Activated CD4-positive, alpha-beta T cell treated with anti-CD3 and anti-CD28 coated beads for 48 hours (primary cell): Measurements from ENCODE around the gene ACP2.
"Not testable (repeated sequence)": the region's sequence is repeated elsewhere in the genome, so short reads cannot be mapped to it uniquely, and the experiment has no call there.

Source experiments
- DNase-seq: peaks from one replicate; pipeline ENCODE4 v3.0.0-alpha.2; 2020

Gene ACP2

GRCh38 chr11:47239852-47240251 lies 8.8 kb downstream of the ACP2 start:
- no peak for DNase-seq

GRCh38 chr11:47236482-47236881 lies 12.1 kb downstream of the ACP2 start:
- DNase-seq = no peak

GRCh38 chr11:47235163-47235562 lies 13.5 kb downstream of the ACP2 start:
- no peak for DNase-seq

GRCh38 chr11:47234669-47235100 lies 13.9 kb downstream of the ACP2 start:
- peak; percentile 40 for DNase-seq

- DNase-seq = no peak
These were observed 14.5 kb downstream of the ACP2 start for GRCh38 chr11:47233989-47234668.

GRCh38 chr11:47233051-47233450 lies 15.6 kb downstream of the ACP2 start:
- no peak for DNase-seq

GRCh38 chr11:47229161-47229560 lies 19.5 kb downstream of the ACP2 start:
- DNase-seq = no peak

- peak; percentile 42 for DNase-seq
These were observed 22.8 kb downstream of the ACP2 start for GRCh38 chr11:47225552-47226400.

- DNase-seq = no peak
These were observed 25.9 kb downstream of the ACP2 start for GRCh38 chr11:47222696-47223095.

- DNase-seq = no peak
These were observed 28.2 kb downstream of the ACP2 start for GRCh38 chr11:47220401-47220821.

GRCh38 chr11:47216121-47216798 lies 32.4 kb downstream of the ACP2 start:
- peak; percentile 80 for DNase-seq

GRCh38 chr11:47215366-47215910 lies 33.2 kb downstream of the ACP2 start:
- DNase-seq = no peak

- peak; percentile 92 for DNase-seq
These were observed 34.6 kb downstream of the ACP2 start for GRCh38 chr11:47213950-47214565.

GRCh38 chr11:47212938-47213337 lies 35.7 kb downstream of the ACP2 start:
- DNase-seq = no peak

GRCh38 chr11:47208628-47209027 lies 40.0 kb downstream of the ACP2 start:
- no peak for DNase-seq

- not testable (repeated sequence) for DNase-seq
These were observed 40.5 kb downstream of the ACP2 start for GRCh38 chr11:47208008-47208552.

GRCh38 chr11:47207459-47207858 lies 41.2 kb downstream of the ACP2 start:
- DNase-seq = no peak

GRCh38 chr11:47206577-47206976 lies 42.0 kb downstream of the ACP2 start:
- not testable (repeated sequence) for DNase-seq

GRCh38 chr11:47204637-47204989 lies 44.0 kb downstream of the ACP2 start:
- no peak for DNase-seq

GRCh38 chr11:47202576-47202975 lies 46.0 kb downstream of the ACP2 start:
- no peak for DNase-seq

GRCh38 chr11:47201015-47201414 lies 47.6 kb downstream of the ACP2 start:
- no peak for DNase-seq

GRCh38 chr11:47198161-47198560 lies 50.5 kb downstream of the ACP2 start:
- not testable (repeated sequence) for DNase-seq

- no peak for DNase-seq
These were observed 56.5 kb downstream of the ACP2 start for GRCh38 chr11:47192111-47192510.
